ENCODE measurements around the gene KRTAP5-6. TPM values are rescaled to one million over a fixed set of nuclear protein-coding genes. Genes with fewer than 3 reads are reported as not detected.

KRTAP5-6 gene
- total RNA-seq, 2 donors from 2014 or later, result not detected

Other genes with a start within 250 kb of the KRTAP5-6 start
- gene MOB2, start 210.4 kb upstream of the KRTAP5-6 start, total RNA-seq, result 10 to 100 TPM; 24.5 to 26.7 TPM
- gene DUSP8, start 124.9 kb upstream of the KRTAP5-6 start, total RNA-seq, result 1 to 10 TPM in 1 of 2 donors, under 1 TPM in 1; 0.80 to 1.7 TPM
- gene KRTAP5-1, start 111.9 kb upstream of the KRTAP5-6 start, total RNA-seq, result not detected
- not detected for gene KRTAP5-2, start 98.9 kb upstream of the KRTAP5-6 start, total RNA-seq
- not detected for gene KRTAP5-3, start 88.7 kb upstream of the KRTAP5-6 start, total RNA-seq
- not detected for gene KRTAP5-4, start 75.1 kb upstream of the KRTAP5-6 start, total RNA-seq
- not detected for gene KRTAP5-5, start 67.4 kb upstream of the KRTAP5-6 start, total RNA-seq
- gene IFITM10, start 53.4 kb downstream of the KRTAP5-6 start, total RNA-seq, result under 1 TPM; 0.17 to 0.42 TPM
- 10 to 100 TPM; 38.0 to 59.1 TPM for gene CTSD, start 66.7 kb downstream of the KRTAP5-6 start, total RNA-seq
- gene SYT8, start 137.8 kb downstream of the KRTAP5-6 start, total RNA-seq, result not detected
- not detected for gene TNNI2, start 141.8 kb downstream of the KRTAP5-6 start, total RNA-seq
- gene LSP1, start 155.9 kb downstream of the KRTAP5-6 start, total RNA-seq, result 100 to 1,000 TPM; 328 to 423 TPM
- gene PRR33, start 194.7 kb downstream of the KRTAP5-6 start, total RNA-seq, result under 1 TPM in 1 of 2 donors, not detected in 1; 0.11 TPM
- 10 to 100 TPM in 1 of 2 donors, 1 to 10 TPM in 1; 2.1 to 26.2 TPM for gene TNNT3, start 222.5 kb downstream of the KRTAP5-6 start, total RNA-seq